ENCODE results near the gene ASIC2.

ASIC2 gene

GRCh38 chr17:33258296-33258695 lies 34.8 kb downstream of the ASIC2 start:
- no peak for FAIRE-seq
- no peak for DNase-seq (ENCODE audit: insufficient read length, low spot score)

- DNase-seq (ENCODE audit: insufficient read length, low spot score) (no peak), FAIRE-seq (no peak)
Observed at GRCh38 chr17:33245183-33245582, 47.9 kb downstream of the ASIC2 start.

- FAIRE-seq (no peak), DNase-seq (ENCODE audit: insufficient read length, low spot score) (no peak)
Observed at GRCh38 chr17:33243732-33244131, 49.4 kb downstream of the ASIC2 start.

- FAIRE-seq, result no peak
- no peak for DNase-seq (ENCODE audit: insufficient read length, low spot score)
Observed at GRCh38 chr17:33242375-33243124, 50.5 kb downstream of the ASIC2 start.

GRCh38 chr17:33241390-33241789 lies 51.7 kb downstream of the ASIC2 start:
- no peak for DNase-seq (ENCODE audit: insufficient read length, low spot score)

GRCh38 chr17:33240362-33240761 lies 52.7 kb downstream of the ASIC2 start:
- DNase-seq (ENCODE audit: insufficient read length, low spot score), result no peak
- FAIRE-seq, result no peak

More at GRCh38 chr17:33241390-33241789, 51.7 kb downstream of the ASIC2 start:
- FAIRE-seq, result no peak

GRCh38 chr17:33239702-33240101 lies 53.4 kb downstream of the ASIC2 start:
- FAIRE-seq, result no peak
- no peak for DNase-seq (ENCODE audit: insufficient read length, low spot score)

- no peak for DNase-seq (ENCODE audit: insufficient read length, low spot score)
- no peak for FAIRE-seq
Observed at GRCh38 chr17:33234930-33235685, 58.0 kb downstream of the ASIC2 start.

- FAIRE-seq (no peak), DNase-seq (ENCODE audit: insufficient read length, low spot score) (no peak)
Observed at GRCh38 chr17:33234233-33234632, 58.9 kb downstream of the ASIC2 start.

GRCh38 chr17:33233811-33234177 lies 59.3 kb downstream of the ASIC2 start:
- FAIRE-seq, result no peak
- no peak for DNase-seq (ENCODE audit: insufficient read length, low spot score)

- FAIRE-seq, result no peak
- DNase-seq (ENCODE audit: insufficient read length, low spot score), result no peak
Observed at GRCh38 chr17:33229499-33229898, 63.6 kb downstream of the ASIC2 start.

- DNase-seq (ENCODE audit: insufficient read length, low spot score), result no peak
Observed at GRCh38 chr17:33229028-33229427, 64.1 kb downstream of the ASIC2 start.

GRCh38 chr17:33228548-33228947 lies 64.5 kb downstream of the ASIC2 start:
- FAIRE-seq, result no peak
- no peak for DNase-seq (ENCODE audit: insufficient read length, low spot score)

More at GRCh38 chr17:33229028-33229427, 64.1 kb downstream of the ASIC2 start:
- FAIRE-seq, result no peak

GRCh38 chr17:33227911-33228310 lies 65.2 kb downstream of the ASIC2 start:
- FAIRE-seq, result no peak
- no peak for DNase-seq (ENCODE audit: insufficient read length, low spot score)

- DNase-seq (ENCODE audit: insufficient read length, low spot score), result no peak
- FAIRE-seq, result no peak
Observed at GRCh38 chr17:33225994-33226393, 67.1 kb downstream of the ASIC2 start.

- FAIRE-seq (no peak), DNase-seq (ENCODE audit: insufficient read length, low spot score) (no peak)
Observed at GRCh38 chr17:33225509-33225908, 67.6 kb downstream of the ASIC2 start.

- FAIRE-seq (no peak), DNase-seq (ENCODE audit: insufficient read length, low spot score) (no peak)
Observed at GRCh38 chr17:33220036-33220435, 73.1 kb downstream of the ASIC2 start.

- no peak for DNase-seq (ENCODE audit: insufficient read length, low spot score)
- FAIRE-seq, result no peak
Observed at GRCh38 chr17:33218698-33219601, 74.1 kb downstream of the ASIC2 start.

- no peak for DNase-seq (ENCODE audit: insufficient read length, low spot score)
- FAIRE-seq, result no peak
Observed at GRCh38 chr17:33217891-33218290, 75.2 kb downstream of the ASIC2 start.

GRCh38 chr17:33214996-33215395 lies 78.1 kb downstream of the ASIC2 start:
- DNase-seq (ENCODE audit: insufficient read length, low spot score) (no peak), FAIRE-seq (no peak)

- no peak for DNase-seq (ENCODE audit: insufficient read length, low spot score)
- no peak for FAIRE-seq
Observed at GRCh38 chr17:33210285-33210684, 82.8 kb downstream of the ASIC2 start.
